ENCODE data around the gene CEACAM16. TPM values are rescaled to one million over a fixed set of nuclear protein-coding genes. Genes with fewer than 3 reads are reported as not detected.

CEACAM16 gene
- total RNA-seq (not detected), polyA plus RNA-seq (not detected)
- long read RNA-seq, donor 1: 0 reads
- long read RNA-seq, donor 2: 0 reads

GRCh38 chr19:44698492-44699201 is at the start of gene CEACAM16:
CEACAM16 (plus strand) TSS chr19:44699151; CDS start chr19:44701457, 2,306 bp downstream.
- Histone ChIP-seq H3K4me3 (no peak within 1 kb of the TSS), H3K4me1 (peaks cover 0 to 20% (median 5%) of the 10 kb centered on the region in 6 donors), H3K27me3 (replicated peaks in 1 of 7) (peaks cover 0 to 14% (median 0%) of the 10 kb centered on the region in 7 donors), H3K27ac (no peak within 1 kb of the TSS), H3K36me3 (no peaks in the 10 kb centered on the region), H3K9me3 (no peaks in the 10 kb centered on the region)
- TF ChIP-seq POLR2AphosphoS5 (IDR thresholded peaks at IDR 0.05): no peak
- intact Hi-C loops (cut with DNase I; ENCODE audit: low total_unique reads): no loop called here
- 83 to 92% (median 90%) methylated on average over 13 of the region's 13 CpGs for WGBS, 5 donors
- DNase-seq: no peak

DNA sequence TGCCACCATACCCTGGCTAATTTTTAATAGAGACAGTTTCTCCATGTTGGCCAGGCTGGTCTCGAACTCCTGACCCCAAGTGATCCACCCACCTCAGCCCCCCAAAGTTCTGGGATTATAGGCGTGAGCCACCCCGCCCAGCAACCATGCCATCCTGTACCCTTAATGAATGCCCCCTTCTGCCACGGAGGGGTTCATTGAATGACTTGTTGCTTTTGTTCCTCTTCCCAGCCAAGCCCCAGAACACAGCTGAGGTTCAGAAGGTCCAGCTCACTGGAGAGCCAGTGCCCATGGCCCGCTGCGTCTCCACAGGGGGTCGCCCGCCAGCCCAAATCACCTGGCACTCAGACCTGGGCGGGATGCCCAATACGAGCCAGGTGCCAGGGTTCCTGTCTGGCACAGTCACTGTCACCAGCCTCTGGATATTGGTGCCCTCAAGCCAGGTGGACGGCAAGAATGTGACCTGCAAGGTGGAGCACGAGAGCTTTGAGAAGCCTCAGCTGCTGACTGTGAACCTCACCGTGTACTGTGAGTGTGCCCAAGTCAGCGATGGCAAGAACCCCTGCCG is 49.3 kb upstream of the CEACAM16 start:
- peak; percentile 37 for DNase-seq
- Histone ChIP-seq H3K27me3 (replicated peaks in 1 of 7) (peaks cover 0 to 12% (median 0%) of the 10 kb centered on the region in 7 donors), H3K9me3 (no peaks in the 10 kb centered on the region), H3K27ac (no peak overlapping the region), H3K36me3 (peaks cover 0 to 58% (median 19%) of the 10 kb centered on the region in 6 donors), H3K4me1 (peaks cover 2 to 46% (median 23%) of the 10 kb centered on the region in 6 donors), H3K4me3 (no peak overlapping the region)
- intact Hi-C loops (cut with DNase I; ENCODE audit: low total_unique reads): no loop called here
- TF ChIP-seq CTCF (IDR thresholded peaks at IDR 0.05 in 8 of 11, conservative IDR thresholded peaks at IDR 0.05 in 3 of 11): no peak
- no peak for TF ChIP-seq POLR2A (IDR thresholded peaks at IDR 0.05)
- no peak for TF ChIP-seq POLR2AphosphoS5 (IDR thresholded peaks at IDR 0.05)
- 88 to 94% (median 93%) methylated on average over 15 of the region's 15 CpGs for whole genome bisulfite sequencing, 5 donors

DNA sequence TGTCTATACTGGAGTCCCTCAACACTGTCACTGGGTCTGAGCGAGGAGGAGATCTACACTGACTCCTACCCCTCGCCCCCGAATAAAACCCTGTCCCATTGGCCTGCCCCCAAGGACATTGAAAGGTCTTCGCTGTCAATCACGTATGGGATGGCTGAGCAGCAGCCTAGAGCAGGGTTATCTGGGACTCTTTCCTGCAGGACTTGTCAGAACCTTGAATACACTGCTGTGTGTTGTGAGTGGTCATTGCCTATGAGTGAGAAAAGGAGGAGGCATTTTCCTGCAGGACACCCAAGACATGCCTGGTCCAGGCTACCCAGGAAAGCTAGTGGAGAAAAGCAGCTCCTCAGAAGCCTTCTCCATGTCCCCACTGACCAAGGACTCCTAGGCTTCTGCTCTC is 45.6 kb upstream of the CEACAM16 start:
- no peak overlapping the region for H3K4me3 ChIP-seq
- H3K27me3 ChIP-seq (replicated peaks in 1 of 7): no peaks in the 10 kb centered on the region
- H3K27ac ChIP-seq: no peak overlapping the region
- TF ChIP-seq CTCF (IDR thresholded peaks at IDR 0.05 in 8 of 11, conservative IDR thresholded peaks at IDR 0.05 in 3 of 11): no peak
- no peak for TF ChIP-seq POLR2AphosphoS5 (IDR thresholded peaks at IDR 0.05)
- TF ChIP-seq POLR2A (IDR thresholded peaks at IDR 0.05): no peak
- H3K36me3 ChIP-seq: peaks cover 0 to 85% (median 19%) of the 10 kb centered on the region in 6 donors
- intact Hi-C loops (cut with DNase I; ENCODE audit: low total_unique reads): no loop called here
- DNase-seq: no peak
- 83 to 93% (median 90%) methylated on average over 5 of the region's 5 CpGs for WGBS, 5 donors
- H3K9me3 ChIP-seq: no peaks in the 10 kb centered on the region
- peaks cover 2 to 28% (median 17%) of the 10 kb centered on the region in 6 donors for H3K4me1 ChIP-seq

DNA sequence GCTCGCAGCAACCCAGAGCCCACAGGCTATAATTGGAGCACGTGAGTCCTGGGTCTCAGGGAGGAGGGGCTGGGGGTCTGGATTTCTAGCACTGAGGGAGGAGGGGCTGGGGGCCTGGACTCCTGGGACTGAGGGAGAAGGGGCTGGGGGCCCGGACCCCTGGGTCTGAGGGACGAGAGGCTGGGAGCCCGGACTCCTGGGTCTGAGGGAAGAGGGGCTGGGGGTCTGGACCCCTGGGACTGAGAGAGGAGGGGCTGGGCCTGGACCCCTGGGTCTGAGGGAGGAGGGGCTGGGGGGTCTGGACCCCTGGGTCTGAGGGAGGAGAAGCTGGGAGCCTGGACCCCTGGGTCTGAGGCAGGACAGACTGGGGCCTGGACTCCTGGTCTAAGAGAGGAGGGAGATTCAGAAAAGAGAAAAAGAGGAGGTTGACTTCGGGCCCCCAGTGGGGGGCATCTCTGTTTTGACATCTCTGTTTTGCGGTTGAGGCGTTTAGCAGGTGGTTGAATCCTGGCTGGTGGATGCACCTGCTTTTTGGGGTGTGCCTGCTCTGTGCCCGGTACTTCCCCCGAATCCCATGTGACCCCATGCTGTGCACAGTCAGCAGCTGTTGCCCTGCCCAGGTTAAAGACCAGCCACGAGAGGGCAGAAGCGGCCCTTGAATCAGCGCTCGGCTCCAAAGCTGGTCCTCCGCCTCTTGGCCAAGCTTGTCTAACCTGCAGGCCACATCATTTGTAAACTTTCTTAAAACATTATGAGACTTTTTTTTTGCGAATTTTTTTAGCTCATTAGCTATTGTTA is 44.8 kb upstream of the CEACAM16 start:
- Histone ChIP-seq H3K27ac (no peak overlapping the region), H3K27me3 (replicated peaks in 1 of 7) (no peaks in the 10 kb centered on the region), H3K36me3 (peaks cover 0 to 89% (median 24%) of the 10 kb centered on the region in 6 donors), H3K4me1 (peaks cover 2 to 25% (median 13%) of the 10 kb centered on the region in 6 donors), H3K9me3 (no peaks in the 10 kb centered on the region), H3K4me3 (no peak overlapping the region)
- DNase-seq: peak; percentile 95
- peak; percentile 58 to 76 (median 69) for TF ChIP-seq POLR2AphosphoS5 (IDR thresholded peaks at IDR 0.05)
- TF ChIP-seq POLR2A (IDR thresholded peaks at IDR 0.05): no peak
- peak; percentile 65 to 90 (median 75) for TF ChIP-seq CTCF (IDR thresholded peaks at IDR 0.05 in 8 of 11, conservative IDR thresholded peaks at IDR 0.05 in 3 of 11)
- intact Hi-C loops (cut with DNase I; ENCODE audit: low total_unique reads): no loop called here
- WGBS, 5 donors: 32 to 38% (median 33%) methylated on average over 16 of the region's 16 CpGs
